Left lung (tissue), 10 donors: ENCODE results near the gene NFASC. TPM values are rescaled to one million over a fixed set of nuclear protein-coding genes. Genes with fewer than 3 reads are reported as not detected.

Experiments used
- ATAC-seq: fragments of 200-7000 bp; cut with Tn5 transposase; one replicate; pipeline ENCODE4 v1.9.1; 2020; ENCODE audit warnings: moderate library complexity
- DNase-seq, 4 donors: peaks; one replicate each; pipeline ENCODE4 v3.0.0-alpha.2; 2013 to 2020
- H3K27ac ChIP-seq, 2 donors: fragments of 200-600 bp; sonication (generic) in 1 of 2; one replicate each; pipeline versions ENCODE4 v1.5.0 to v1.8.0; 2020 to 2021
- H3K27me3 ChIP-seq, 2 donors: fragments of 200-600 bp; sonication (generic) in 1 of 2; one replicate each; pipeline versions ENCODE4 v1.5.0 to v1.8.0; 2020 to 2021
- H3K36me3 ChIP-seq, 2 donors: fragments of 200-600 bp; sonication (generic) in 1 of 2; one replicate each; pipeline versions ENCODE4 v1.5.0 to v1.8.0; 2020 to 2021
- H3K4me1 ChIP-seq, 2 donors: fragments of 200-600 bp; one replicate each; pipeline ENCODE4 v1.8.0; 2021
- H3K4me3 ChIP-seq, 2 donors: fragments of 200-600 bp; sonication (generic) in 1 of 2; one replicate each; pipeline versions ENCODE4 v1.5.0 to v1.8.0; 2020 to 2021; ENCODE audit warnings: mild to moderate bottlenecking in 1 of 2
- H3K9me3 ChIP-seq, 2 donors: fragments of 200-600 bp; sonication (generic) in 1 of 2; one replicate each; pipeline versions ENCODE4 v1.5.0 to v1.8.0; 2020 to 2021
- CTCF ChIP-seq, 2 donors: fragments of 200-600 bp; sonication (generic) in 1 of 2; IDR thresholded peaks; one replicate each; pipeline versions ENCODE4 v1.5.0 to v1.8.0; 2021; ENCODE audit warnings: antibody characterized with exemption in 2 of 2
- intact Hi-C, 2 donors: fragments of 100-400 bp; cut with DNase I; formaldehyde crosslinking; loops; one replicate each; pipeline versions ENCODE4 v1.11.2 to v1.14.2; 2022
- polyA plus RNA-seq, 6 donors: library from polyadenylated mRNA; unstranded; fragments of 120-200 nt; gene quantifications; one replicate each; pipeline ENCODE4 v1.2.1, GENCODE V29; 2013; ENCODE audit not compliant: insufficient read length in 6 of 6
- total RNA-seq, 2 donors: library from RNA; stranded (reverse); fragmentation: NEBNext Ultra II Directional; extraction: Animal tissue kit (Norgen Biotek cat#: 25700); gene quantifications; one replicate each; pipeline ENCODE4 v1.2.1, GENCODE V29; 2021
- donor health status: DM: no; HTN: yes; CAD: no.
- donor health status: DM: no; HTN: no; CAD: no.

NFASC gene
- total and polyA plus RNA-seq, 8 donors: 1.2 to 11.5 (median 2.0) TPM

DNA sequence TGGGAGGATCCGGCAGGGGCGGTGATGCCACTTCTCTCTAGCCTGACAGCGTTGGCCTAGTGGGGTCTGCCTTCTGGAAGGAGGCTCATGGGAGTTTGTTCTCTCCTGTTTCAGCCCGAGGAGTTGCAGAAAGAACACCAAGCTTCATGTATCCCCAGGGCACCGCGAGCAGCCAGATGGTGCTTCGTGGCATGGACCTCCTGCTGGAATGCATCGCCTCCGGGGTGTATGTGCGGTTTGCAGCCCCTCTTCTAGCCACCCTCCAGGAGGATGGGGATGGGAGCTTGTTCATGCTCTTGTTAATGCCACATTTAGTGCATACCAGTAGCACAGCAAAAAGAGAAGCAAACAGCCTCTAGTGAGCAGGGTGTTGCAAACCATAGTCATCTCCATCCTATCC lies 97.5 kb downstream of the NFASC start:
- DNase-seq: no peak
- ATAC-seq: no peak

GRCh38 chr1:204968951-204969350 lies 98.3 kb downstream of the NFASC start:
- DNase-seq (no peak), ATAC-seq (no peak)
- Histone ChIP-seq H3K27ac (peak overlapping the region in 1 of 2 donors; percentile 90), H3K27me3 (peaks cover 0 to 5% of the 10 kb centered on the region in 2 donors), H3K9me3 (no peaks in the 10 kb centered on the region), H3K4me1 (peaks cover 0 to 30% of the 10 kb centered on the region in 2 donors), H3K36me3 (no peaks in the 10 kb centered on the region), H3K4me3 (no peak overlapping the region)
- TF ChIP-seq CTCF (IDR thresholded peaks at IDR 0.05): no peak
- intact Hi-C loops: no loop called here

More for the DNA sequence above, 97.5 kb downstream of the NFASC start:
- H3K27ac ChIP-seq: no peak overlapping the region
- H3K9me3 ChIP-seq: no peaks in the 10 kb centered on the region
- H3K36me3 ChIP-seq: no peaks in the 10 kb centered on the region
- peaks cover 0 to 5% of the 10 kb centered on the region in 2 donors for H3K27me3 ChIP-seq
- no peak for TF ChIP-seq CTCF (IDR thresholded peaks at IDR 0.05)
- H3K4me1 ChIP-seq: peaks cover 0 to 30% of the 10 kb centered on the region in 2 donors
- no peak overlapping the region for H3K4me3 ChIP-seq
- intact Hi-C loops: no loop called here

DNA sequence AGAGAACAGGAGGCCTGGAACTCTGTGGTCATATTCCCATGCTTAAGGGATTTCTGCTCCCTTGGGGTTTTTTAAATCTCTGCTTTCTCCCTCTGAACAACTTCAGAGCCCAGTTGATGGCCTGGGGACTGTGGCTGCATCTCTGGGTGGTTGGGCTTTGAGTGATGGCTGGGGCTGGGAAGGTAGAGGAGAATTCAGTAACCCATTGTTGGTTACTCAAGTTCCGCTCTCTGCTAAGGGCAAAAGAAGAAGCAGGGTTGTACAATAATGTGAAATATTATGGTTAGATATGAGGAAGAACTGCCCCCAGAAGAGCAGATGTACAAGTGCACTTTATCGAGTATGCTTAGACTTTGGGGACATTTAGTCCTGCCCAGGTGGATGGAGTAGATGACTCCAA lies 100.3 kb downstream of the NFASC start:
- H3K4me1 ChIP-seq: peaks cover 0 to 37% of the 10 kb centered on the region in 2 donors
- DNase-seq (no peak), ATAC-seq (no peak)
- peaks cover 0 to 20% of the 10 kb centered on the region in 2 donors for H3K27me3 ChIP-seq
- intact Hi-C loops: loop anchor here in 1 of 2 donors (10.0 kb wide), 1 partner anchor 284 kb away; no protein-coding TSS in a partner anchor
- no peaks in the 10 kb centered on the region for H3K36me3 ChIP-seq
- H3K9me3 ChIP-seq: no peaks in the 10 kb centered on the region
- peak overlapping the region in 1 of 2 donors; percentile 90 for H3K27ac ChIP-seq
- no peak overlapping the region for H3K4me3 ChIP-seq
- TF ChIP-seq CTCF (IDR thresholded peaks at IDR 0.05): no peak

DNA sequence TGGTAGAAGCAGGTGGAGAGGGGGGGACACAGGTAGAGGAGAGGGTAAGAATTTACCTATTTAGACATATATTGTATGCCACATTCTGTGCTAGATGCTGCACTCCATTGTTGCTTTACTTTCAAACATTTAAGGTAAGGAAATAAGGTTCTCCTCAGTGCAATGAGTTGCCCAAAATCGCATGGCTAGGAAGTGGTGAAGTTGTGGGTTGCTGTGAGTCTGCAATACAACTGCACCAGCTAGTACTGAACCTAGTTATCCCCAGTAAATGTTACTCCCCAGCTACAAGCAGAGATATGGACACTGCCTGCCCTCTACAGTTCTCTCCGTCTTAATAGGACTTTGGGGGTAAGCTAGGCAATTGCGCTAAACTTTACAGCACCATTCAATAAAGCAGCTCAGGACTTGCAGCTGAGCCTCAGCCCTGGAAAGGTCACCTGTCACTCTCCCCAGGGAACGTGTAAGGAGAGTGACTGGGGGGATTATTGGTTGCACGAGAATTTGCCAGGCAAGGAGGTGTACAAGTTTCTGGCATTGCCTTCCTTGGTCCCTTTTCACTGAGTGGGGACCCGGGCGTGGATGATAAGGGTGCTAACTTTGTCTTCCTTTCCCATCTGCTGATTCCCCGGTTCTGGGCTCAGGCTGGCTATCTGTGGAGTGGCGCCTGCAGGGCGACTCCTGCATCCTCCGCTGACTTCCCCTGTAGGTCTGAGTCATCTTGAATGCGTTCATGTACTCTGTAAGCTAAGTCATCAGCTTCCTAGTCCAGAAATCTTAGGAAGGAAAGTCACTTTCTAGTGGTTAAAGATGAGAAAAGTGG lies 101.1 kb downstream of the NFASC start:
- H3K9me3 ChIP-seq: no peaks in the 10 kb centered on the region
- H3K36me3 ChIP-seq: no peaks in the 10 kb centered on the region
- no peak overlapping the region for H3K4me3 ChIP-seq
- peak; percentile 54 for ATAC-seq
- H3K27me3 ChIP-seq: peaks cover 0 to 20% of the 10 kb centered on the region in 2 donors
- intact Hi-C loops: loop anchor here in 1 of 2 donors (10.0 kb wide), 1 partner anchor 283 kb away; no protein-coding TSS in a partner anchor
- H3K27ac ChIP-seq: peak overlapping the region in 1 of 2 donors; percentile 90
- peaks cover 0 to 37% of the 10 kb centered on the region in 2 donors for H3K4me1 ChIP-seq
- no peak for DNase-seq
- TF ChIP-seq CTCF (IDR thresholded peaks at IDR 0.05): no peak

DNA sequence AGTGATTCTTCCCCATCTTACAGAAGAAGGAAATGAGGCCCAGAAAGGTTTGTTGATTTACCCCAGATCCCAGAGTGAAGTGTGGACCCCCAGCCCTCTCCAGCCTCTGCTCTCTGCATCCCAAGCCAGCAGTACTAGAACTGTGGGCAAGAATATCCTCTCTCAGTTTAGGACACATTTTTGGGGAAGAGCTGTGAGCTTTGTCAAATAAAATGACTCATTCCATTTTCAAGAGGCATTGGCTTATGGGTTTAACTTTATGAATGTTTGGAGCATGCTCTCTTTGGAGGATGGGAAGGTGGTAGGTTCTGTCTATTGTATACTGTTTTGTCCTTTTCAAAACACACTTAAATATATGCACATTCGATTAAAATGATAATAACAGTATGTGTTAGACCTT lies 101.8 kb downstream of the NFASC start:
- intact Hi-C loops: loop anchor here in 1 of 2 donors (10.0 kb wide), 1 partner anchor 282 kb away; no protein-coding TSS in a partner anchor
- Histone ChIP-seq H3K36me3 (no peaks in the 10 kb centered on the region), H3K27me3 (peaks cover 0 to 20% of the 10 kb centered on the region in 2 donors), H3K9me3 (no peaks in the 10 kb centered on the region), H3K4me3 (no peak overlapping the region), H3K27ac (peak overlapping the region in 1 of 2 donors; percentile 90), H3K4me1 (peaks cover 0 to 37% of the 10 kb centered on the region in 2 donors)
- ATAC-seq (no peak), DNase-seq (no peak)
- TF ChIP-seq CTCF (IDR thresholded peaks at IDR 0.05): no peak
